HL-60 (cell line): ENCODE measurements around the gene TMCO4.

Experiments
- DNase-seq, 2 experiments: peaks; one replicate each; pipeline ENCODE4 v3.0.0-alpha.2; 2010 to 2020; ENCODE audit warnings: low read depth in 1 of 2, low spot score in 1 of 2
- H3K27ac ChIP-seq: fragments of 250-450 bp; sonication (Bioruptor Pico); replicated peaks from 2 replicates; pipeline ENCODE4 v1.5.1; 2020; ENCODE audit warnings: mild to moderate bottlenecking, moderate library complexity
- H3K27me3 ChIP-seq: fragments of 250-450 bp; sonication (Bioruptor Pico); 2 replicates; pipeline ENCODE4 v1.5.1; 2021; ENCODE audit warnings: mild to moderate bottlenecking, moderate library complexity; ENCODE audit not compliant: insufficient read depth, poor library complexity, severe bottlenecking
- H3K4me3 ChIP-seq: replicated peaks from 2 replicates; pipeline ENCODE4 v1.5.1; 2011; ENCODE audit warnings: mild to moderate bottlenecking, control low read depth, low read length; ENCODE audit not compliant: insufficient read depth
- CTCF ChIP-seq: IDR thresholded peaks from one replicate; pipeline ENCODE4 v1.5.1; 2011; ENCODE audit warnings: low read length, control low read depth, inconsistent platforms; ENCODE audit not compliant: insufficient read depth
- GABPA ChIP-seq: IDR thresholded peaks from 2 replicates; pipeline ENCODE4 v1.6.1; 2012; ENCODE audit warnings: low read depth
- POLR2AphosphoS5 ChIP-seq: IDR thresholded peaks from 2 replicates; pipeline ENCODE4 v1.6.1; 2012; ENCODE audit warnings: low read depth
- REST ChIP-seq: IDR thresholded peaks from 2 replicates; pipeline ENCODE4 v1.6.1; 2012; ENCODE audit warnings: low read depth; ENCODE audit not compliant: insufficient replicate concordance
- SPI1 ChIP-seq: IDR thresholded peaks from 2 replicates; pipeline ENCODE4 v1.6.1; 2012; ENCODE audit warnings: low read depth, mild to moderate bottlenecking, borderline replicate concordance

Gene TMCO4

GRCh38 chr1:19814244-19814661 lies 14.5 kb upstream of the TMCO4 start:
- no peak for DNase-seq
- Histone ChIP-seq H3K4me3 (no peak overlapping the region), H3K27ac (no peak overlapping the region), H3K27me3 (no peaks in the 10 kb centered on the region)
- no peak for TF ChIP-seq POLR2AphosphoS5
- TF ChIP-seq REST: no peak
- no peak for TF ChIP-seq CTCF
- TF ChIP-seq GABPA: no peak
- no peak for TF ChIP-seq SPI1

- no peak for DNase-seq
- no peak overlapping the region for H3K27ac ChIP-seq
- no peaks in the 10 kb centered on the region for H3K27me3 ChIP-seq
- no peak for TF ChIP-seq CTCF
- H3K4me3 ChIP-seq: no peak overlapping the region
These were observed 13.9 kb upstream of the TMCO4 start for GRCh38 chr1:19813643-19813960.

GRCh38 chr1:19812875-19813642 lies 13.3 kb upstream of the TMCO4 start:
- H3K27me3 ChIP-seq: no peaks in the 10 kb centered on the region
- H3K27ac ChIP-seq: no peak overlapping the region
- DNase-seq: no peak
- no peak for TF ChIP-seq REST
- TF ChIP-seq CTCF: no peak
- TF ChIP-seq GABPA: no peak
- no peak for TF ChIP-seq POLR2AphosphoS5
- TF ChIP-seq SPI1: no peak
- no peak overlapping the region for H3K4me3 ChIP-seq
